Stomach (tissue), 9 donors: Measurements from ENCODE around the gene HECTD4. TPM values are rescaled to one million over a fixed set of nuclear protein-coding genes. Genes with fewer than 3 reads are reported as not detected.
A peak's percentile ranks its signal among the peaks of the same experiment; 100 is the strongest.

Experiments
- DNase-seq, 2 donors: peaks; one replicate each; pipeline versions ENCODE4 v3.0.0 to v3.0.0-alpha.2; 2013 to 2019
- H3K27ac ChIP-seq, 5 donors: fragments of 200-600 bp in 4 of 5; sonication (generic) in 4 of 5; one replicate each; pipeline ENCODE4 v1.5.1; 2013 to 2019; ENCODE audit warnings: mild to moderate bottlenecking in 1 of 5, moderate library complexity in 1 of 5
- H3K27me3 ChIP-seq, 3 donors: fragments of 200-600 bp; sonication (generic); one replicate each; pipeline ENCODE4 v1.5.1; 2017 to 2019; ENCODE audit warnings: mixed run types in 1 of 3
- H3K36me3 ChIP-seq, 4 donors: fragments of 200-600 bp; sonication (generic); 1 replicate in 3 of 4; 2 replicates in 1 of 4; pipeline ENCODE4 v1.5.1; 2016 to 2019
- H3K4me1 ChIP-seq, 4 donors: fragments of 200-600 bp; sonication (generic); one replicate each; pipeline ENCODE4 v1.5.1; 2016 to 2019
- H3K4me3 ChIP-seq, 4 donors: fragments of 200-600 bp; sonication (generic) in 3 of 4; one replicate each; pipeline ENCODE4 v1.5.1; 2016 to 2019; ENCODE audit warnings: mild to moderate bottlenecking in 1 of 4
- H3K9me3 ChIP-seq, 4 donors: fragments of 200-600 bp; sonication (generic); one replicate each; pipeline ENCODE4 v1.5.1; 2016 to 2019
- CTCF ChIP-seq, 7 experiments: fragments of 450-650 bp in 4 of 7; fragments of 200-600 bp in 3 of 7; sonication (generic) in 3 of 7; IDR thresholded peaks; one replicate each; pipeline ENCODE4 v1.5.1; 2016 to 2019; ENCODE audit warnings: antibody characterized with exemption in 7 of 7, control low read depth in 2 of 7, mild to moderate bottlenecking in 1 of 7
- EP300 ChIP-seq: sonication (generic); formaldehyde crosslinking; IDR thresholded peaks from one replicate; pipeline ENCODE4 v1.6.1; 2017; ENCODE audit warnings: antibody characterized with exemption
- POLR2A ChIP-seq, 4 donors: fragments of 450-650 bp; IDR thresholded peaks; one replicate each; pipeline ENCODE4 v1.6.1; 2016; ENCODE audit warnings: antibody characterized with exemption in 4 of 4, control low read depth in 2 of 4, mild to moderate bottlenecking in 1 of 4, moderate library complexity in 1 of 4
- POLR2AphosphoS5 ChIP-seq, 3 donors: sonication (generic); formaldehyde crosslinking; IDR thresholded peaks; one replicate each; pipeline ENCODE4 v1.6.1; 2016; ENCODE audit warnings: antibody characterized with exemption in 3 of 3
- WGBS, 5 donors: extraction: QIAGEN DNeasy Blood & Tissue Kit in 3 of 5; methylation state at CpG; one replicate each; pipeline versions ENCODE4 v1.1.5 to v1.1.7; 2013 to 2018; 5-methylcytosine and 5-hydroxymethylcytosine counted together
- intact Hi-C: fragments of 100-400 bp; cut with DNase I; formaldehyde crosslinking; loops from one replicate; pipeline ENCODE4 v1.15.1; 2023; ENCODE audit warnings: low total_unique reads
- polyA plus RNA-seq, 3 donors: library from polyadenylated mRNA; stranded (reverse); fragments of 200-250 nt; gene quantifications; one replicate each; pipeline ENCODE4 v1.2.3, GENCODE V29; 2013
- total RNA-seq, 5 donors: library from RNA; depleted of rRNA; stranded (reverse); fragments of >200 nt; gene quantifications; one replicate each; pipeline versions ENCODE4 v1.1.0 to v1.2.3, GENCODE V29; 2014 to 2016
- donor health status: healthy with polysubstance abuse.
- donor health status: Bipolar disorder and iron deficiency.
- donor health status: healthy.

The HECTD4 gene
- total and polyA plus RNA-seq, 8 donors = 3.2 to 375 (median 58.7) TPM

- WGBS, 5 donors = 90 to 95% (median 92%) methylated on average over 18 to 26 of the region's 26 CpGs
- H3K9me3 ChIP-seq = no peaks in the 10 kb centered on the region
- intact Hi-C loops = no loop called here
- DNase-seq = no peak
- H3K36me3 ChIP-seq = peaks cover 27 to 98% (median 93%) of the 10 kb centered on the region in 4 donors
- no peak overlapping the region for H3K4me3 ChIP-seq
- no peaks in the 10 kb centered on the region for H3K27me3 ChIP-seq
- TF ChIP-seq POLR2AphosphoS5 (IDR thresholded peaks at IDR 0.05) (no peak), EP300 (no peak), POLR2A (IDR thresholded peaks at IDR 0.05) (no peak), CTCF (IDR thresholded peaks at IDR 0.05) (no peak)
- H3K27ac ChIP-seq = no peak overlapping the region
- peaks cover 0 to under 1% (median 0%) of the 10 kb centered on the region in 4 donors for H3K4me1 ChIP-seq
These were observed 196.9 kb downstream of the HECTD4 start for GRCh38 chr12:112185093-112185923.

- Histone ChIP-seq H3K27ac (peak overlapping the region in 1 of 5 donors; percentile 4), H3K36me3 (peaks cover 33 to 98% (median 93%) of the 10 kb centered on the region in 4 donors)
These were observed 198.0 kb downstream of the HECTD4 start for GRCh38 chr12:112184056-112184887.

GRCh38 chr12:112183141-112184021, 198.8 kb downstream of the HECTD4 start:
- intact Hi-C loops = no loop called here
- no peaks in the 10 kb centered on the region for H3K27me3 ChIP-seq
- H3K27ac ChIP-seq = peak overlapping the region in 1 of 5 donors; percentile 4
- H3K4me1 ChIP-seq = no peaks in the 10 kb centered on the region
- 72 to 85% (median 75%) methylated on average over 9 of the region's 9 CpGs for WGBS, 5 donors
- H3K36me3 ChIP-seq = peaks cover 33 to 98% (median 94%) of the 10 kb centered on the region in 4 donors
- TF ChIP-seq EP300 (no peak), POLR2AphosphoS5 (IDR thresholded peaks at IDR 0.05) (no peak), CTCF (IDR thresholded peaks at IDR 0.05) (no peak), POLR2A (IDR thresholded peaks at IDR 0.05) (no peak)
- H3K4me3 ChIP-seq = no peak overlapping the region
- DNase-seq = no peak
- H3K9me3 ChIP-seq = no peaks in the 10 kb centered on the region

More at GRCh38 chr12:112184056-112184887, 198.0 kb downstream of the HECTD4 start:
- no peaks in the 10 kb centered on the region for H3K9me3 ChIP-seq
- H3K27me3 ChIP-seq = no peaks in the 10 kb centered on the region
- WGBS, 5 donors = 93 to 98% (median 96%) methylated on average over 43 to 46 of the region's 46 CpGs
- no peak overlapping the region for H3K4me3 ChIP-seq
- H3K4me1 ChIP-seq = no peaks in the 10 kb centered on the region
- no peak for DNase-seq
- no peak for TF ChIP-seq EP300
- TF ChIP-seq POLR2AphosphoS5 (IDR thresholded peaks at IDR 0.05) = no peak
- no peak for TF ChIP-seq POLR2A (IDR thresholded peaks at IDR 0.05)
- TF ChIP-seq CTCF (IDR thresholded peaks at IDR 0.05) = no peak
- intact Hi-C loops = no loop called here

- WGBS, 5 donors = 80 to 89% (median 88%) methylated on average over 7 of the region's 7 CpGs
- H3K9me3 ChIP-seq = no peaks in the 10 kb centered on the region
- H3K27ac ChIP-seq = no peak overlapping the region
- peak in 1 of 2 donors; percentile 55 for DNase-seq
- intact Hi-C loops = no loop called here
- TF ChIP-seq POLR2AphosphoS5 (IDR thresholded peaks at IDR 0.05) (no peak), EP300 (no peak), CTCF (IDR thresholded peaks at IDR 0.05) (no peak), POLR2A (IDR thresholded peaks at IDR 0.05) (no peak)
- H3K4me3 ChIP-seq = no peak overlapping the region
- no peaks in the 10 kb centered on the region for H3K4me1 ChIP-seq
- H3K36me3 ChIP-seq = peaks cover 40 to 100% (median 95%) of the 10 kb centered on the region in 4 donors
- H3K27me3 ChIP-seq = no peaks in the 10 kb centered on the region
These were observed 199.7 kb downstream of the HECTD4 start for GRCh38 chr12:112182499-112182898.
